Cardiac muscle cell (in vitro differentiated cells and primary cell): Measurements from ENCODE around the gene RECQL5. TPM values are rescaled to one million over a fixed set of nuclear protein-coding genes. Genes with fewer than 3 reads are reported as not detected.
"Not testable (repeated sequence)": the region's sequence is repeated elsewhere in the genome, so short reads cannot be mapped to it uniquely, and the experiment has no call there.

Source experiments
- DNase-seq, 2 donors: peaks; one replicate each; pipeline versions ENCODE4 v3.0.0 to v3.0.0-alpha.2; 2010 to 2017; ENCODE audit warnings: low read depth in 1 of 2, low spot score in 1 of 2
- H3K27ac ChIP-seq: fragments of 200-600 bp; sonication (generic); 2 replicates; pipeline ENCODE4 v1.5.1; 2016
- H3K27me3 ChIP-seq: fragments of 200-600 bp; sonication (generic); 2 replicates; pipeline ENCODE4 v1.6.0; 2016; ENCODE audit warnings: control low read depth
- H3K36me3 ChIP-seq: fragments of 200-600 bp; sonication (generic); 2 replicates; pipeline ENCODE4 v1.5.1; 2016; ENCODE audit warnings: control low read depth
- H3K4me1 ChIP-seq: fragments of 200-600 bp; sonication (generic); 2 replicates; pipeline ENCODE4 v1.8.1; 2017; ENCODE audit warnings: low read depth, mild to moderate bottlenecking, mixed run types
- H3K4me3 ChIP-seq: fragments of 200-600 bp; sonication (generic); 2 replicates; pipeline ENCODE4 v1.5.1; 2016; ENCODE audit warnings: mild to moderate bottlenecking
- H3K9me3 ChIP-seq: fragments of 200-600 bp; sonication (generic); 2 replicates; pipeline ENCODE4 v1.5.1; 2017; ENCODE audit warnings: low read depth, mild to moderate bottlenecking, control low read depth
- CTCF ChIP-seq: IDR thresholded peaks from 2 replicates; pipeline ENCODE4 v1.5.1; 2012; ENCODE audit warnings: low read depth, mild to moderate bottlenecking, low read length
- polyA plus RNA-seq: library from polyadenylated mRNA; unstranded; fragments of >200 nt; fragmentation: Nextera tagmentation; extraction: Ambion mirVana; gene quantifications from 2 replicates; pipeline ENCODE4 v1.2.1, GENCODE V29; 2016
- total RNA-seq: library from RNA; depleted of rRNA; stranded (reverse); fragments of >200 nt; gene quantifications from 2 replicates; pipeline ENCODE4 v1.2.3, GENCODE V29; 2016

The RECQL5 gene
- total and polyA plus RNA-seq, 2 experiments from 2014 or later = 28.6 to 43.1 TPM

DNA sequence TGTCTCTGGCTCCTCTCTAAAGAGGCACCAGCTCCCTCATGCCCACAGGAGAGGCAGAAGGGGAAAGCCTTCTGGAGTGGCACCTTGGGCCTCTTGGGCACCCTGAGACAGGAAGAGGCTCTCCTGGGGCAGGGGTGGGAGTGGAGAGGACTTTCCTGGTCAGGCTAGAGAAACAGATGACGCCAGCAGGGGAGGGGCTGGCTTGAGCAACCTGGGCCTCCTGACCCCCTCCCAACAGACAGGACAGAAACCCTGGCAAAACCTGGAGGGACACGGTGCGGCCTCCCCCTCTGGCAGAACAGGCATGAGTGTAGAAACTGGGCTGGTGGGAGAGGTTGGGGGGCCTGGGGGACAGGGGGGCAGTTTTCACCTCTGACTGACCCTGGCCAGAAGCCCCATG is 27.6 kb downstream of the RECQL5 start:
- no peaks in the 10 kb centered on the region for H3K27me3 ChIP-seq
- H3K36me3 ChIP-seq = no peaks in the 10 kb centered on the region
- peaks cover 18% of the 10 kb centered on the region for H3K4me1 ChIP-seq
- no peaks in the 10 kb centered on the region for H3K9me3 ChIP-seq
- no peak for TF ChIP-seq CTCF
- H3K27ac ChIP-seq = no peak overlapping the region
- H3K4me3 ChIP-seq = no peak overlapping the region
- no peak for DNase-seq

DNA sequence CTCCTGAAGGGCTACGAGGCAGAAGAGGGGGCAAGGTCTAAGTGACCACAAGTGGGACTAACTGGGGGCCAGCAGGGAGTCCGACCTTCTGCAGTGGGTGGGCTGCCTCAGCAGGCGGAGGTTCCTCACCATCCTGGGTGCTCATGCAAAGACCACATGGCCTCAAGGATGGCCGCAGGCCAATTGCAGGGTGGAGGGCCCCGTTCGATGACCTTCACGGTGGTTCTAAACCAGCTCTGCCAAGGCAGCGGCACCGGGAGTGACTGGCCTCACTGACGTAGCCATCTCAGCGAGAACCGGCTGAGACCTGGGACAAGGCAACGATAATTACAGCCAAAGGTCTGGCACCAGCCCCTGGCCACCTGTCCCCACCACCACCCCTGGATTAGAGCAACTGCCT is 28.1 kb downstream of the RECQL5 start:
- DNase-seq = no peak
- H3K4me3 ChIP-seq = no peak overlapping the region
- H3K36me3 ChIP-seq = no peaks in the 10 kb centered on the region
- no peaks in the 10 kb centered on the region for H3K27me3 ChIP-seq
- H3K27ac ChIP-seq = no peak overlapping the region
- no peaks in the 10 kb centered on the region for H3K9me3 ChIP-seq
- no peak for TF ChIP-seq CTCF
- peaks cover 22% of the 10 kb centered on the region for H3K4me1 ChIP-seq

DNA sequence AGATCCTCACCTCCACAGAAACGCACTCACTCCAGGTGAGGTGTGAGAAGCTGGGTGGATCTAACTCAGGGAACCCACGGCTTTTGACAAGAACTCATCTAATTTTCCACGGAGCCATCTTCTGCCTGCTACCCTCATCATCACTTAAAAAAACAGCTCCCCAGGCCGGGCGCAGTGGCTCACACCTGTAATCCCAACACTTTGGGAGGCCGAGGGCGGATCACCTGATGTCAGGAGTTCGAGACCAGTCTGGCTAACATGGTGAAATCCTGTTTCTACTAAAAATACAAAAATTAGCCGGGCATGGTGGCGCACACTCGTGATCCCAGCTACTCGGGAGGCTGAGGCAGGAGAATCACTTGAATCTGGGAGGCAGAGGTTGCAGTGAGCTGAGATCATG is 28.9 kb downstream of the RECQL5 start:
- H3K27me3 ChIP-seq, H3K4me3 ChIP-seq, H3K9me3 ChIP-seq, H3K27ac ChIP-seq, DNase-seq, H3K36me3 ChIP-seq: not testable (repeated sequence)
- H3K4me1 ChIP-seq = peaks cover 30% of the 10 kb centered on the region

DNA sequence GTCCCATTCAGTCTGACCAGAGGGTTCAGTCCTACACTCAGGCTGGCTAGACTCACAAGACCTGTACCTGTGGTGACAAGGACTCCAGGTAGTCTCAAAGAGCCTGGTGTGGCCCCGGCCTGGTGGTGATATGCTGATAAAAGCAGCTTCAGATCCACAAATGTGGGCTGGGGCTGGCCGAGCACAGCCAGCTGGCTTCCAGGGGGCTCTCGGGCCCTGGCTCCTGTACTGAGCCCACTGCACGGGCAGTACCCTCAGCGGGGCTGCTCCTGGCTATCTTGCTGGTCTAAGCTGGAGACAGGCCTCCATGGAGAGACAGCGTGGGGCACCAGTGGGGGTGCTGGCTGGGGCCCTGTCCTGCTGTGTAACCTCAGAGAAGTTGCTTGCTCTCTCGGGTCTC is 29.4 kb downstream of the RECQL5 start:
- no peak for DNase-seq
- Histone ChIP-seq H3K4me3 (no peak overlapping the region), H3K27me3 (no peaks in the 10 kb centered on the region), H3K36me3 (no peaks in the 10 kb centered on the region), H3K27ac (no peak overlapping the region), H3K9me3 (no peaks in the 10 kb centered on the region), H3K4me1 (peaks cover 30% of the 10 kb centered on the region)
- TF ChIP-seq CTCF = no peak

DNA sequence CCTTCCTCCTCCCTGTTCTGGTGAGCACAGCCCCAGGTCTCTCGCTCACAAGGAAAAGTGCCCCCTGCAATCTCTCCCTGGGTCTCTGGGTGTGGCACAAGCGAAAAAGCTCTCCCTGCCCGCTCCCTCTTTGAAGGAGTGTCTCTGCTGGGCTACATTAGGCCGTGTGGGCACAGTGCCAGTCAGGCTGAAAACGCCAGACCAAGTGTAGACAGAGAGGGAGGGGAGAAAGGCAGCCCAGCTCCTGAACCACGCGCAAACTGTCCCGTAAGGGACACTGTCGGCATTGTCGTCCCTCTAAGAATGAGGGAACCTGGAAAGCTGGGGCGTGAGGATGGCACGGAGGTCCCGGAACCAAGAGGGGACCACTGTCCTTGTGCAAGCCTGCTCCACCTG is 29.8 kb downstream of the RECQL5 start:
- H3K4me3 ChIP-seq = no peak overlapping the region
- H3K36me3 ChIP-seq = no peaks in the 10 kb centered on the region
- H3K27me3 ChIP-seq = no peaks in the 10 kb centered on the region
- H3K9me3 ChIP-seq = no peaks in the 10 kb centered on the region
- no peak for DNase-seq
- H3K4me1 ChIP-seq = peaks cover 30% of the 10 kb centered on the region
- no peak overlapping the region for H3K27ac ChIP-seq
- no peak for TF ChIP-seq CTCF

DNA sequence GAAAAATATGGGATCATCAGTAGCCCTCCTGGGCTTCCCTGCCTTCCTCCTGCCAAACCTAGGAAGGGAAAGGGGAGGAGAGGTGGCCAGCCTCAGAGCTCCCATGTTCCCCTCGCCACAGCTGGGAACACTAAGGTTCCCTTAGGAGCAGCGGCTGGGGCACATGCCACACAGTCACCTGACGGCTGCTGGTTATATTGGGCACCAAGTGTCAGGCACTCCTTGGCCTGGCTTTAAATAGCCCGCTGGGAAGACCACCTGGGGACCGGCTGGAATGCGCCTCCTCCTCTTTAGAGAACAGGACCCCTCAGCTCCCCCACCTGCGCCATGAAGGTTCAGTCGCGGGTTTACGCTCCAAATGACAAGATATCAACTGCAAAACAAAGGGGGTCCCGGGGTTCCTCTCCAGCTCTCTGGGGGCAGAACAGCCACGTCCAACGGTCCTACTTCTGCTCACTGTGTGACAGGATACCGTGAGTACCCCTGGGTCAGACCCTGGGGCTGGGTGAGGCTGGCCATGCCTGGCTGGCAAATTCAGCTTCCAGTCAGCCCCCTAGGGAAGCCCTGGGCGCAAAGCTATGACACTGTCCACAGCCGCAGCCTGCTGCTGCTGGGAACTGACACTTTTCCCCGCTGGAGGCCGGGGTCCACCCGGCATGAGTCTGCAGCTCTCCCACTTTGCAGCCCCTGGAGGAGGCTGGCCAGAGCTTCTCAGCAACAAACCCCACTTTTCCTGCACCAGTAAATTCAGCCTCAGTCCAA is 30.4 kb downstream of the RECQL5 start:
- DNase-seq = no peak
- Histone ChIP-seq H3K36me3 (no peaks in the 10 kb centered on the region), H3K27ac (no peak overlapping the region), H3K9me3 (no peaks in the 10 kb centered on the region), H3K4me3 (no peak overlapping the region), H3K27me3 (no peaks in the 10 kb centered on the region), H3K4me1 (peaks cover 30% of the 10 kb centered on the region)
- TF ChIP-seq CTCF = no peak
